PFSK-1 (cell line): ENCODE results near the gene SLC27A4.

ENCODE experiments used
- FOXP2 ChIP-seq: optimal IDR thresholded peaks from 2 replicates; pipeline ENCODE3; 2011; ENCODE audit warnings: borderline replicate concordance, control low read depth, inconsistent platforms; ENCODE audit not compliant: insufficient read depth; ENCODE audit errors: extremely low read length, extremely low read depth
- POLR2AphosphoS5 ChIP-seq: IDR thresholded peaks from 2 replicates; pipeline ENCODE4 v1.6.1; 2012; ENCODE audit warnings: low read depth, mild to moderate bottlenecking, control low read depth, low read length, moderate library complexity
- REST ChIP-seq, 2 experiments: IDR thresholded peaks; 2 replicates each; pipeline versions ENCODE4 v1.6.1 to v1.8.0; 2011 to 2012; ENCODE audit warnings: low read depth in 2 of 2, low read length in 2 of 2, control low read depth in 1 of 2, inconsistent platforms in 1 of 2, mild to moderate bottlenecking in 1 of 2, moderate library complexity in 1 of 2; ENCODE audit not compliant: insufficient read depth in 1 of 2
- SIN3A ChIP-seq: IDR thresholded peaks from 2 replicates; pipeline ENCODE4 v1.6.1; 2012; ENCODE audit warnings: mild to moderate bottlenecking, low read length, moderate library complexity, borderline replicate concordance; ENCODE audit not compliant: insufficient read depth
- TAF1 ChIP-seq: IDR thresholded peaks from 2 replicates; pipeline ENCODE4 v1.6.1; 2012; ENCODE audit warnings: low read length, control low read depth, borderline replicate concordance; ENCODE audit not compliant: insufficient read depth

- TF ChIP-seq POLR2AphosphoS5, result no peak
- TF ChIP-seq SIN3A, result no peak
- no peak for TF ChIP-seq TAF1
- TF ChIP-seq REST (IDR thresholded peaks at IDR 0.05; ENCODE audit: insufficient read depth in 1 of 2, low read depth in 2 of 2, low read length in 2 of 2), result no peak
- no peak for TF ChIP-seq FOXP2
Measured at GRCh38 chr9:128397831-128398230, 57.5 kb downstream of the SLC27A4 start.
